ENCODE data around the gene TRIM10.

TRIM10 gene

GRCh38 chr6:30198166-30199084 lies 37.4 kb upstream of the TRIM10 start:
- Histone ChIP-seq H4K8ac (ENCODE audit: low read length) (no peak overlapping the region), H3K36me3 (ENCODE audit: control insufficient read depth in 1 of 2, insufficient read depth in 2 of 2, low read depth in 1 of 2, low read length in 2 of 2) (peaks cover 45 to 54% of the 10 kb centered on the region in 2 experiments), H3K4me1 (ENCODE audit: control insufficient read depth, insufficient read depth, low read depth, low read length) (peaks cover 5% of the 10 kb centered on the region), H3K14ac (ENCODE audit: low read length in 2 of 2) (no peak overlapping the region), H3K18ac (ENCODE audit: low read depth in 1 of 2, low read length in 2 of 2) (no peak overlapping the region), H2AFZ (ENCODE audit: low read depth, low read length) (no peak overlapping the region), H2AK5ac (ENCODE audit: low read length, severe bottlenecking) (no peak overlapping the region), H2BK12ac (ENCODE audit: low read length in 2 of 2) (no peak overlapping the region), H3K27ac (ENCODE audit: low read length, poor library complexity, severe bottlenecking) (no peak overlapping the region), H3K4ac (ENCODE audit: low read depth in 1 of 2, low read length in 2 of 2) (no peak overlapping the region), H2BK120ac (ENCODE audit: low read depth, low read length) (no peak overlapping the region), H3K23ac (ENCODE audit: low read length in 2 of 2) (peak overlapping the region in 1 of 2 experiments; percentile 75), H3K9me3 (ENCODE audit: control insufficient read depth, low read length) (no peaks in the 10 kb centered on the region), H2BK5ac (ENCODE audit: low read depth, low read length, poor library complexity, severe bottlenecking) (no peak overlapping the region), H3K27me3 (ENCODE audit: control insufficient read depth in 1 of 2, insufficient read depth in 1 of 2, low read length in 2 of 2) (no peaks in the 10 kb centered on the region), H3K4me2 (ENCODE audit: low read length, poor library complexity, severe bottlenecking) (no peak overlapping the region), H2BK15ac (ENCODE audit: low read depth, poor library complexity, severe bottlenecking) (no peak overlapping the region), H4K91ac (ENCODE audit: low read length) (no peak overlapping the region), H3K4me3 (ENCODE audit: insufficient read depth in 1 of 2, low read depth in 1 of 2, low read length in 2 of 2) (no peak overlapping the region), H3K9ac (ENCODE audit: low read length) (no peak overlapping the region), H3K79me1 (replicated peaks; ENCODE audit: low read length, poor library complexity, severe bottlenecking) (peaks cover 51% of the 10 kb centered on the region)
- DNase-seq = no peak
- 96% methylated on average over 34 of the region's 34 CpGs for WGBS

DNA sequence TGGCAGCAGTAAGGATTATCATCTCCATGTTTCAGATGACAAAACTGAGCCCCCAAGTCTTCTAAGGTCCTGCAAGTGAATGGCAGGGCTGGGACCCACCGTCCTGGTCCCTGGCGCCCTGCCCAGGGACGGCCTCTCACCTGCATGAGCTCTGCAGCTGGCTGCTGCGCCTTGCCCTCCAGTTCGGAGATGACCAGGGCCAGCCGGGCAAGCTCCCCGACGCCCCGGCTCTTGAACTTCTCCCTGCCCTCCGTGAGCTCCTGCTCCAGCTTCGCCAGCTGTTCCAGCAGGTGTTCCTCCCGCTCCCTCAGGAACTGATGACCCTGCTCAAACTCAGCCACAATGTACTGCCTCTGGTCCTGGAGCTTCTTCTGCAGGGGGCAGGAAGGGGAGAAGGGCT lies 35.4 kb upstream of the TRIM10 start:
- Histone ChIP-seq H4K8ac (ENCODE audit: low read length) (no peak overlapping the region), H3K23ac (ENCODE audit: low read length in 2 of 2) (no peak overlapping the region), H2BK5ac (ENCODE audit: low read depth, low read length, poor library complexity, severe bottlenecking) (no peak overlapping the region), H3K36me3 (ENCODE audit: control insufficient read depth in 1 of 2, insufficient read depth in 2 of 2, low read depth in 1 of 2, low read length in 2 of 2) (peaks cover 53 to 60% of the 10 kb centered on the region in 2 experiments), H3K79me1 (replicated peaks; ENCODE audit: low read length, poor library complexity, severe bottlenecking) (peaks cover 58% of the 10 kb centered on the region), H3K14ac (ENCODE audit: low read length in 2 of 2) (no peak overlapping the region), H2AFZ (ENCODE audit: low read depth, low read length) (no peak overlapping the region), H3K4me3 (ENCODE audit: insufficient read depth in 1 of 2, low read depth in 1 of 2, low read length in 2 of 2) (no peak overlapping the region), H3K27ac (ENCODE audit: low read length, poor library complexity, severe bottlenecking) (no peak overlapping the region), H2AK5ac (ENCODE audit: low read length, severe bottlenecking) (no peak overlapping the region), H4K91ac (ENCODE audit: low read length) (no peak overlapping the region), H2BK15ac (ENCODE audit: low read depth, poor library complexity, severe bottlenecking) (no peak overlapping the region), H3K4me1 (ENCODE audit: control insufficient read depth, insufficient read depth, low read depth, low read length) (peaks cover 9% of the 10 kb centered on the region), H3K4me2 (ENCODE audit: low read length, poor library complexity, severe bottlenecking) (no peak overlapping the region), H2BK120ac (ENCODE audit: low read depth, low read length) (no peak overlapping the region), H3K9me3 (ENCODE audit: control insufficient read depth, low read length) (no peaks in the 10 kb centered on the region), H3K4ac (ENCODE audit: low read depth in 1 of 2, low read length in 2 of 2) (no peak overlapping the region), H3K27me3 (ENCODE audit: control insufficient read depth in 1 of 2, insufficient read depth in 1 of 2, low read length in 2 of 2) (no peaks in the 10 kb centered on the region), H2BK12ac (ENCODE audit: low read length in 2 of 2) (no peak overlapping the region), H3K18ac (ENCODE audit: low read depth in 1 of 2, low read length in 2 of 2) (no peak overlapping the region), H3K9ac (ENCODE audit: low read length) (no peak overlapping the region)
- 97% methylated on average over 12 of the region's 12 CpGs for WGBS
- no peak for DNase-seq

- H3K36me3 ChIP-seq (ENCODE audit: control insufficient read depth in 1 of 2, insufficient read depth in 2 of 2, low read depth in 1 of 2, low read length in 2 of 2) = peaks cover 54 to 61% of the 10 kb centered on the region in 2 experiments
- WGBS = 100% methylated on average over 1 of the region's 1 CpG
- H3K4me2 ChIP-seq (ENCODE audit: low read length, poor library complexity, severe bottlenecking) = no peak overlapping the region
- no peak overlapping the region for H4K91ac ChIP-seq (ENCODE audit: low read length)
- H3K18ac ChIP-seq (ENCODE audit: low read depth in 1 of 2, low read length in 2 of 2) = no peak overlapping the region
- H3K27me3 ChIP-seq (ENCODE audit: control insufficient read depth in 1 of 2, insufficient read depth in 1 of 2, low read length in 2 of 2) = no peaks in the 10 kb centered on the region
- H3K27ac ChIP-seq (ENCODE audit: low read length, poor library complexity, severe bottlenecking) = no peak overlapping the region
- no peak overlapping the region for H3K4me3 ChIP-seq (ENCODE audit: insufficient read depth in 1 of 2, low read depth in 1 of 2, low read length in 2 of 2)
- H3K79me1 ChIP-seq (replicated peaks; ENCODE audit: low read length, poor library complexity, severe bottlenecking) = peaks cover 58% of the 10 kb centered on the region
- no peak overlapping the region for H3K9ac ChIP-seq (ENCODE audit: low read length)
- no peak overlapping the region for H3K14ac ChIP-seq (ENCODE audit: low read length in 2 of 2)
- H3K4ac ChIP-seq (ENCODE audit: low read depth in 1 of 2, low read length in 2 of 2) = no peak overlapping the region
- no peak overlapping the region for H3K23ac ChIP-seq (ENCODE audit: low read length in 2 of 2)
- no peak for DNase-seq
- peaks cover 9% of the 10 kb centered on the region for H3K4me1 ChIP-seq (ENCODE audit: control insufficient read depth, insufficient read depth, low read depth, low read length)
- no peaks in the 10 kb centered on the region for H3K9me3 ChIP-seq (ENCODE audit: control insufficient read depth, low read length)
- no peak overlapping the region for H2AFZ ChIP-seq (ENCODE audit: low read depth, low read length)
- no peak overlapping the region for H2BK120ac ChIP-seq (ENCODE audit: low read depth, low read length)
- H2BK12ac ChIP-seq (ENCODE audit: low read length in 2 of 2) = no peak overlapping the region
- no peak overlapping the region for H2BK15ac ChIP-seq (ENCODE audit: low read depth, poor library complexity, severe bottlenecking)
- no peak overlapping the region for H4K8ac ChIP-seq (ENCODE audit: low read length)
- no peak overlapping the region for H2BK5ac ChIP-seq (ENCODE audit: low read depth, low read length, poor library complexity, severe bottlenecking)
- no peak overlapping the region for H2AK5ac ChIP-seq (ENCODE audit: low read length, severe bottlenecking)
These were observed 34.9 kb upstream of the TRIM10 start for GRCh38 chr6:30195951-30196350.

- no peak overlapping the region for H3K27ac ChIP-seq (ENCODE audit: low read length, poor library complexity, severe bottlenecking)
- no peak overlapping the region for H2AFZ ChIP-seq (ENCODE audit: low read depth, low read length)
- H4K8ac ChIP-seq (ENCODE audit: low read length) = no peak overlapping the region
- H3K9me3 ChIP-seq (ENCODE audit: control insufficient read depth, low read length) = no peaks in the 10 kb centered on the region
- no peak overlapping the region for H3K4ac ChIP-seq (ENCODE audit: low read depth in 1 of 2, low read length in 2 of 2)
- WGBS = 83% methylated on average over 7 of the region's 8 CpGs
- no peak overlapping the region for H3K9ac ChIP-seq (ENCODE audit: low read length)
- H2BK120ac ChIP-seq (ENCODE audit: low read depth, low read length) = no peak overlapping the region
- H3K4me3 ChIP-seq (ENCODE audit: insufficient read depth in 1 of 2, low read depth in 1 of 2, low read length in 2 of 2) = no peak overlapping the region
- no peak overlapping the region for H3K4me2 ChIP-seq (ENCODE audit: low read length, poor library complexity, severe bottlenecking)
- H2AK5ac ChIP-seq (ENCODE audit: low read length, severe bottlenecking) = no peak overlapping the region
- peaks cover 55% of the 10 kb centered on the region for H3K79me1 ChIP-seq (replicated peaks; ENCODE audit: low read length, poor library complexity, severe bottlenecking)
- no peaks in the 10 kb centered on the region for H3K27me3 ChIP-seq (ENCODE audit: control insufficient read depth in 1 of 2, insufficient read depth in 1 of 2, low read length in 2 of 2)
- H2BK5ac ChIP-seq (ENCODE audit: low read depth, low read length, poor library complexity, severe bottlenecking) = no peak overlapping the region
- H3K14ac ChIP-seq (ENCODE audit: low read length in 2 of 2) = no peak overlapping the region
- H3K36me3 ChIP-seq (ENCODE audit: control insufficient read depth in 1 of 2, insufficient read depth in 2 of 2, low read depth in 1 of 2, low read length in 2 of 2) = peaks cover 55 to 61% of the 10 kb centered on the region in 2 experiments
- no peak overlapping the region for H2BK12ac ChIP-seq (ENCODE audit: low read length in 2 of 2)
- DNase-seq = peak; percentile 46
- peaks cover 9% of the 10 kb centered on the region for H3K4me1 ChIP-seq (ENCODE audit: control insufficient read depth, insufficient read depth, low read depth, low read length)
- no peak overlapping the region for H3K23ac ChIP-seq (ENCODE audit: low read length in 2 of 2)
- H4K91ac ChIP-seq (ENCODE audit: low read length) = no peak overlapping the region
- no peak overlapping the region for H2BK15ac ChIP-seq (ENCODE audit: low read depth, poor library complexity, severe bottlenecking)
- peak overlapping the region in 1 of 2 experiments; percentile 4 for H3K18ac ChIP-seq (ENCODE audit: low read depth in 1 of 2, low read length in 2 of 2)
These were observed 34.0 kb upstream of the TRIM10 start for GRCh38 chr6:30194797-30195690.

Data from mesenchymal stem cell (in vitro differentiated cells and primary cell).